ENCODE measurements around the gene PRKCE.

- TF ChIP-seq CTCF (conservative IDR thresholded peaks at IDR 0.05; ENCODE audit: low read length), result no peak
- no peak for TF ChIP-seq EZH2phosphoT487 (IDR thresholded peaks at IDR 0.05; ENCODE audit: borderline replicate concordance, low read depth, low read length)
Observed at GRCh38 chr2:45652090-45653031, 886 bp downstream of the PRKCE start.

Measured in OCI-LY7 (cell line).